ENCODE measurements around the gene TNRC6B. TPM values are rescaled to one million over a fixed set of nuclear protein-coding genes. Genes with fewer than 3 reads are reported as not detected.

TNRC6B gene
- total RNA-seq, 6 experiments from 2014 or later = 30.8 to 36.3 (median 34.3) TPM

GRCh38 chr22:40320687-40321086, 143.0 kb downstream of the TNRC6B start:
- H3K4me1 Mint-ChIP-seq (ENCODE audit: low read depth) = no peaks in the 10 kb centered on the region
- H3K27me3 Mint-ChIP-seq (ENCODE audit: insufficient read depth) = peaks cover 2% of the 10 kb centered on the region
- DNase-seq = no peak
- H3K36me3 Mint-ChIP-seq (ENCODE audit: low read depth) = peaks cover 41% of the 10 kb centered on the region
- no peaks in the 10 kb centered on the region for H3K9me3 Mint-ChIP-seq
- no peak for TF ChIP-seq CTCF (IDR thresholded peaks at IDR 0.05)
- no peak overlapping the region for H3K27ac Mint-ChIP-seq
- no peak overlapping the region for H3K4me3 Mint-ChIP-seq

DNA sequence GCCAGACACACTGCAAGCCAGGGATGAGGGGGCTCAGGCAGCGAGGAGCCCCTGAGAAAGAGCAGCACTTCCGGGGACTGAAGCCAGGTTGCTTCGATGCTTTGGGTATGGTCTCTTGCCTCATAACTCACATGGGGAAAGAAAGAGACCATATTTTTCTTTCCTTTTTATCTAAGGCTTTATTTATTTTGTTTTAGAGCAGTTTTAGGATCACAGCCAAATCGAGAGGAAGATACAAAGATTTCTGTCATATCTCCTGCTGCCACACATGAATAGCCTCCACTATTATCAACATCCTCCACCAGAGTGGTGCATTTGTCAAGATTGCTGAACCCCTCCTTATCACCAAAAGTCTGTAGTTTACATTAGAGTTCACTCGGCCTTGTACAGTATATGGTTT, 144.3 kb downstream of the TNRC6B start:
- no peak overlapping the region for H3K4me3 Mint-ChIP-seq
- H3K4me1 Mint-ChIP-seq (ENCODE audit: low read depth) = peaks cover 6% of the 10 kb centered on the region
- no peaks in the 10 kb centered on the region for H3K9me3 Mint-ChIP-seq
- peaks cover 34% of the 10 kb centered on the region for H3K36me3 Mint-ChIP-seq (ENCODE audit: low read depth)
- peaks cover 2% of the 10 kb centered on the region for H3K27me3 Mint-ChIP-seq (ENCODE audit: insufficient read depth)
- no peak overlapping the region for H3K27ac Mint-ChIP-seq
- TF ChIP-seq CTCF (IDR thresholded peaks at IDR 0.05) = no peak
- DNase-seq = no peak

DNA sequence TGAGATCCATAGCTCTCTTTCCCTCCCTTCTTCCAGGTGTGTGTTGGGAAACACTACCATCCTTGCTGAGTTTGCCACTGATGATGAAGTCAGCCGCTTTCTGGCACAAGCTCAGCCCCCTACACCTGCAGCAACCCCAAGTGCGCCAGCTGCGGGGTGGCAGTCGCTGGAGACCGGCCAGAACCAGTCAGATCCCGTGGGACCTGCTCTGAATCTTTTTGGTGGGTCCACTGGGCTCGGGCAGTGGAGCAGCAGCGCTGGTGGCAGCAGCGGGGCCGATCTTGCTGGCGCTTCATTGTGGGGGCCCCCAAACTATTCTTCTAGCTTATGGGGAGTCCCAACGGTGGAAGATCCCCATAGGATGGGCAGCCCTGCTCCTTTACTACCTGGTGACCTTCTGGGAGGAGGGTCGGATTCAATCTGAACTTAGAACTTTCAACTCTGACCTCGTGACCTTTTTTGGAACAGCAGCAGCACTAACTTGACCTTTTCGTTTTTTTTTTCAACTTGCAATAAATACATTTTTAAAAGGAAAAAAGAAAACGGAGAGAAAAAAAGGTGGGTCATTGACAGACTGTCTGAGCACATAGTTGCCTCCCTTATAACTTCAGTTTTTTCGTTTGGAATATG, 145.2 kb downstream of the TNRC6B start:
- Mint-ChIP-seq H3K4me1 (ENCODE audit: low read depth) (peaks cover 14% of the 10 kb centered on the region), H3K4me3 (no peak overlapping the region)

GRCh38 chr22:40323681-40324171, 146.0 kb downstream of the TNRC6B start:
- Mint-ChIP-seq H3K4me3 (no peak overlapping the region), H3K27ac (no peak overlapping the region), H3K4me1 (ENCODE audit: low read depth) (peaks cover 14% of the 10 kb centered on the region), H3K36me3 (ENCODE audit: low read depth) (peaks cover 28% of the 10 kb centered on the region), H3K9me3 (no peaks in the 10 kb centered on the region), H3K27me3 (ENCODE audit: insufficient read depth) (peaks cover 2% of the 10 kb centered on the region)
- no peak for TF ChIP-seq CTCF (IDR thresholded peaks at IDR 0.05)
- DNase-seq = no peak

More for the DNA sequence above, 145.2 kb downstream of the TNRC6B start:
- no peak for TF ChIP-seq CTCF (IDR thresholded peaks at IDR 0.05)
- Mint-ChIP-seq H3K9me3 (no peaks in the 10 kb centered on the region), H3K36me3 (ENCODE audit: low read depth) (peaks cover 31% of the 10 kb centered on the region), H3K27ac (no peak overlapping the region), H3K27me3 (ENCODE audit: insufficient read depth) (peaks cover 2% of the 10 kb centered on the region)
- no peak for DNase-seq

DNA sequence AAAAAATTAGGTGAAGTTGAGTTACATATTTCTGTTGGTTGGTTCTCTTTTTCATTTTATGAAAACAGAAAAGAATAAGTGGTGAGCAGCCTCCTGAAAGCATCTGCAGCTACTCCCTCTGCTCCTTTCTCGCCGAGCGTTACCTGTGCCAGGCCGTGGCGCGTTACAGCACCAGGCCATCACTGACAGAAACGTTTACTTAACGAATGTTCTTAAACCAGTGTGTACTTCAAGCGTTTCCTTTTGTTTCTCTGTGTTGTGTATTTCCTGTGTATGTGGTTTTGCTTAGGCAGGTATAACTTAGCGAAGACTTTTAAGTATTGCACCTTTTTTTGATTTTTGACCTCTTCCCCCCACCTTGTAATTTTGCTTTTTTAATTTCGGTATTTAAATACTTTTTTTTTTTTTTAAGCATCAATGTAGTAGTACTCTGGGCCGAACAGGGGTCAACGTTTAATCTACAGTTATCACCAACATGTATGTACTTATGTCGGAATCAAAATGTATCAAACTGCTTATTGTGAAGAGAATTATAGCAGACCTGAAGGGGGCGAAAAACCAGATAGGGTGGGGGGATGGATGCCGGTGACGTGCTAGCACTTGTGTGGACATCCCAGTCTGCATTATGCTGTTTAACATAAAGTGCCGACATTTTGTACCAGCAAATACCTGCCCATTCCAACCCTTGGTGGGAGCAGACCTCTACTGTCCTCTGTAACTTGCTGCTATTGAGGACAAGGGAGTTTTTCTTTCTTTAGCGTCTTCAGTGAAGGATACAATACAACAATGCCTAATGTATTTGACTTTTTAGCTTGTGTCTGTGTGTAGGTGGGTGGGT, 147.0 kb downstream of the TNRC6B start:
- TF ChIP-seq CTCF (IDR thresholded peaks at IDR 0.05) = no peak

More for the DNA sequence above, 147.0 kb downstream of the TNRC6B start:
- no peaks in the 10 kb centered on the region for H3K9me3 Mint-ChIP-seq
- H3K4me3 Mint-ChIP-seq = no peak overlapping the region
- DNase-seq = no peak
- peaks cover 28% of the 10 kb centered on the region for H3K36me3 Mint-ChIP-seq (ENCODE audit: low read depth)
- H3K4me1 Mint-ChIP-seq (ENCODE audit: low read depth) = peaks cover 14% of the 10 kb centered on the region
- peaks cover 2% of the 10 kb centered on the region for H3K27me3 Mint-ChIP-seq (ENCODE audit: insufficient read depth)
- no peak overlapping the region for H3K27ac Mint-ChIP-seq

Data from HFFc6 (cell line).